GM21576 (cell line): ENCODE measurements around the gene SCFD2.

ENCODE experiments used
- ATAC-seq: cut with Tn5 transposase; IDR thresholded peaks from one replicate; pipeline ENCODE4 v1.9.1; 2021; ENCODE audit warnings: mild to moderate bottlenecking, moderate library complexity; ENCODE audit not compliant: unreplicated experiment

The SCFD2 gene

GRCh38 chr4:52942936-52943335 lies 422.9 kb downstream of the SCFD2 start:
- ATAC-seq: no peak

- ATAC-seq: no peak
Observed at GRCh38 chr4:52941450-52941849, 424.4 kb downstream of the SCFD2 start.

GRCh38 chr4:52939739-52940138 lies 426.1 kb downstream of the SCFD2 start:
- no peak for ATAC-seq

- ATAC-seq: no peak
Observed at GRCh38 chr4:52939325-52939724, 426.5 kb downstream of the SCFD2 start.

GRCh38 chr4:52937829-52938228 lies 428.0 kb downstream of the SCFD2 start:
- no peak for ATAC-seq

GRCh38 chr4:52936729-52937128 lies 429.1 kb downstream of the SCFD2 start:
- no peak for ATAC-seq

- ATAC-seq: no peak
Observed at GRCh38 chr4:52935317-52935716, 430.5 kb downstream of the SCFD2 start.

- ATAC-seq: no peak
Observed at GRCh38 chr4:52933738-52934137, 432.1 kb downstream of the SCFD2 start.

- no peak for ATAC-seq
Observed at GRCh38 chr4:52932591-52933470, 433.0 kb downstream of the SCFD2 start.

- ATAC-seq: no peak
Observed at GRCh38 chr4:52931243-52931642, 434.6 kb downstream of the SCFD2 start.

- ATAC-seq: no peak
Observed at GRCh38 chr4:52926196-52926974, 439.5 kb downstream of the SCFD2 start.

GRCh38 chr4:52925531-52925968 lies 440.3 kb downstream of the SCFD2 start:
- no peak for ATAC-seq

GRCh38 chr4:52919461-52919860 lies 446.4 kb downstream of the SCFD2 start:
- ATAC-seq: no peak

- no peak for ATAC-seq
Observed at GRCh38 chr4:52917817-52918216, 448.0 kb downstream of the SCFD2 start.

GRCh38 chr4:52915730-52916300 lies 450.0 kb downstream of the SCFD2 start:
- ATAC-seq: no peak

GRCh38 chr4:52915191-52915590 lies 450.7 kb downstream of the SCFD2 start:
- no peak for ATAC-seq

GRCh38 chr4:52914051-52914605 lies 451.7 kb downstream of the SCFD2 start:
- no peak for ATAC-seq

GRCh38 chr4:52912608-52913007 lies 453.3 kb downstream of the SCFD2 start:
- no peak for ATAC-seq

GRCh38 chr4:52911684-52912294 lies 454.1 kb downstream of the SCFD2 start:
- peak; percentile 82 for ATAC-seq

- ATAC-seq: no peak
Observed at GRCh38 chr4:52910115-52910514, 455.7 kb downstream of the SCFD2 start.

GRCh38 chr4:52907510-52907909 lies 458.4 kb downstream of the SCFD2 start:
- ATAC-seq: no peak
